Kidney (tissue), 14 donors: Measurements from ENCODE around the gene DNAJC5G. TPM values are rescaled to one million over a fixed set of nuclear protein-coding genes. Genes with fewer than 3 reads are reported as not detected.

Source experiments
- DNase-seq, 5 donors: peaks; one replicate each; pipeline ENCODE4 v3.0.0-alpha.2; 2013 to 2020
- FAIRE-seq: peaks from 2 replicates; lab custom pipeline; 2012; peaks lifted over from hg19 to GRCh38; lab: Jason Lieb, UNC
- H3K27ac ChIP-seq, 2 donors: one replicate each; pipeline ENCODE4 v1.7.0; 2013; ENCODE audit warnings: low read depth in 2 of 2, low read length in 2 of 2, inconsistent platforms in 1 of 2
- H3K27me3 ChIP-seq: one replicate; pipeline ENCODE4 v1.7.1; 2013; ENCODE audit warnings: low read length, inconsistent platforms; ENCODE audit not compliant: control insufficient read depth, insufficient read depth
- H3K36me3 ChIP-seq, 3 donors: one replicate each; pipeline versions ENCODE4 v1.7.0 to v1.7.1; 2013; ENCODE audit warnings: low read length in 3 of 3, control low read depth in 1 of 3, inconsistent platforms in 1 of 3; ENCODE audit not compliant: insufficient read depth in 3 of 3, control insufficient read depth in 2 of 3
- H3K4me1 ChIP-seq, 3 donors: one replicate each; pipeline versions ENCODE4 v1.7.0 to v1.7.1; 2013; ENCODE audit warnings: low read length in 3 of 3, inconsistent platforms in 1 of 3, low read depth in 1 of 3; ENCODE audit not compliant: control insufficient read depth in 2 of 3, insufficient read depth in 2 of 3
- H3K4me3 ChIP-seq, 3 donors: one replicate each; pipeline versions ENCODE4 v1.7.0 to v1.8.1; 2013; ENCODE audit warnings: low read length in 3 of 3, control low read depth in 1 of 3, inconsistent platforms in 1 of 3
- H3K9ac ChIP-seq, 3 donors: one replicate each; pipeline versions ENCODE4 v1.7.0 to v1.7.1; 2013; ENCODE audit warnings: low read length in 3 of 3, control low read depth in 1 of 3, inconsistent platforms in 1 of 3
- H3K9me3 ChIP-seq, 3 donors: one replicate each; pipeline versions ENCODE4 v1.7.0 to v1.7.1; 2013; ENCODE audit warnings: low read length in 3 of 3, control low read depth in 1 of 3, inconsistent platforms in 1 of 3; ENCODE audit not compliant: control insufficient read depth in 2 of 3, insufficient read depth in 1 of 3
- intact Hi-C: fragments of 100-400 bp; cut with DNase I; formaldehyde crosslinking; loops from one replicate; pipeline ENCODE4 v1.11.1; 2022
- polyA plus RNA-seq: library from polyadenylated mRNA; stranded (reverse); fragments of 350-450 nt; fragmentation: Illumina TruSeq; extraction: RNeasy Lipid Tissue Mini Kit (QIAGEN cat#74804); gene quantifications from one replicate; pipeline ENCODE4 v1.2.3, GENCODE V29; 2014; ENCODE audit warnings: low read depth, low replicate concordance; ENCODE audit not compliant: insufficient read depth
- total RNA-seq: library from RNA; stranded (reverse); fragmentation: NEBNext Ultra II Directional; extraction: Animal tissue kit (Norgen Biotek cat#: 25700); gene quantifications from one replicate; pipeline ENCODE4 v1.2.1, GENCODE V29; 2021
- TF ChIP-seq, protein P1 (sequence below): IDR thresholded peaks from 3 replicates; pipeline ENCODE4 v1.5.1; 2012; ENCODE audit warnings: mild to moderate bottlenecking, moderate library complexity, borderline replicate concordance; ENCODE audit not compliant: insufficient read depth; ENCODE audit errors: extremely low read depth
- donor health status: control.
- donor health status: control.
- donor health status: control.
- donor health status: control.
- donor health status: control.
- donor health status: DM: yes; HTN: yes; CAD: no.
- donor health status: Normal renal cell carcinoma (clear cell type).

The DNAJC5G gene
- total and polyA plus RNA-seq, 2 donors from 2014 or later, result not detected

DNA sequence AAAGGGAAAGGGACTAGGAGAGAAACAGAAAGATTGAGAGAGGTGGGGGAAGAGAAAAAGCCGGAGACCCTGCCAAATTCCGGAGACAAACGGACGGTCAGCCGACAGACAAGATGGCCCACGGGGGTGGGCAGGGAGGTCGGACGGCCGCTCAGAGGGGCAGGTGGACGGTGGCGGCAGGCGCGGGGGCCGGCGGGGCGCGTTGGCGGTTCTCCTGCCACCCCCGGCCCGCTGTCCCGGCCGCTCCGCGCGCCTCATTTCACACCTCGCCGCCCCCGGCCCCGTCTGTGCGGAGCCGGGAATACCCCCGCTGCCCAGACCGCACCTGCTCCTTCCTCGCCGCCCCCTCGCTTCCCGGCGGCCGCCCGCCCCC is 13.3 kb upstream of the DNAJC5G start:
- Histone ChIP-seq H3K36me3 (no peaks in the 10 kb centered on the region), H3K9me3 (no peaks in the 10 kb centered on the region), H3K9ac (no peak overlapping the region), H3K27me3 (peaks cover 24% of the 10 kb centered on the region), H3K27ac (no peak overlapping the region), H3K4me1 (peaks cover 0 to 9% (median 8%) of the 10 kb centered on the region in 3 donors), H3K4me3 (no peak overlapping the region)
- FAIRE-seq (no peak), DNase-seq (peak in 1 of 5 donors; percentile 22)
- TF ChIP-seq, protein P1, sequence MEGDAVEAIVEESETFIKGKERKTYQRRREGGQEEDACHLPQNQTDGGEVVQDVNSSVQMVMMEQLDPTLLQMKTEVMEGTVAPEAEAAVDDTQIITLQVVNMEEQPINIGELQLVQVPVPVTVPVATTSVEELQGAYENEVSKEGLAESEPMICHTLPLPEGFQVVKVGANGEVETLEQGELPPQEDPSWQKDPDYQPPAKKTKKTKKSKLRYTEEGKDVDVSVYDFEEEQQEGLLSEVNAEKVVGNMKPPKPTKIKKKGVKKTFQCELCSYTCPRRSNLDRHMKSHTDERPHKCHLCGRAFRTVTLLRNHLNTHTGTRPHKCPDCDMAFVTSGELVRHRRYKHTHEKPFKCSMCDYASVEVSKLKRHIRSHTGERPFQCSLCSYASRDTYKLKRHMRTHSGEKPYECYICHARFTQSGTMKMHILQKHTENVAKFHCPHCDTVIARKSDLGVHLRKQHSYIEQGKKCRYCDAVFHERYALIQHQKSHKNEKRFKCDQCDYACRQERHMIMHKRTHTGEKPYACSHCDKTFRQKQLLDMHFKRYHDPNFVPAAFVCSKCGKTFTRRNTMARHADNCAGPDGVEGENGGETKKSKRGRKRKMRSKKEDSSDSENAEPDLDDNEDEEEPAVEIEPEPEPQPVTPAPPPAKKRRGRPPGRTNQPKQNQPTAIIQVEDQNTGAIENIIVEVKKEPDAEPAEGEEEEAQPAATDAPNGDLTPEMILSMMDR, result no peak
- intact Hi-C loops, result no loop called here

DNA sequence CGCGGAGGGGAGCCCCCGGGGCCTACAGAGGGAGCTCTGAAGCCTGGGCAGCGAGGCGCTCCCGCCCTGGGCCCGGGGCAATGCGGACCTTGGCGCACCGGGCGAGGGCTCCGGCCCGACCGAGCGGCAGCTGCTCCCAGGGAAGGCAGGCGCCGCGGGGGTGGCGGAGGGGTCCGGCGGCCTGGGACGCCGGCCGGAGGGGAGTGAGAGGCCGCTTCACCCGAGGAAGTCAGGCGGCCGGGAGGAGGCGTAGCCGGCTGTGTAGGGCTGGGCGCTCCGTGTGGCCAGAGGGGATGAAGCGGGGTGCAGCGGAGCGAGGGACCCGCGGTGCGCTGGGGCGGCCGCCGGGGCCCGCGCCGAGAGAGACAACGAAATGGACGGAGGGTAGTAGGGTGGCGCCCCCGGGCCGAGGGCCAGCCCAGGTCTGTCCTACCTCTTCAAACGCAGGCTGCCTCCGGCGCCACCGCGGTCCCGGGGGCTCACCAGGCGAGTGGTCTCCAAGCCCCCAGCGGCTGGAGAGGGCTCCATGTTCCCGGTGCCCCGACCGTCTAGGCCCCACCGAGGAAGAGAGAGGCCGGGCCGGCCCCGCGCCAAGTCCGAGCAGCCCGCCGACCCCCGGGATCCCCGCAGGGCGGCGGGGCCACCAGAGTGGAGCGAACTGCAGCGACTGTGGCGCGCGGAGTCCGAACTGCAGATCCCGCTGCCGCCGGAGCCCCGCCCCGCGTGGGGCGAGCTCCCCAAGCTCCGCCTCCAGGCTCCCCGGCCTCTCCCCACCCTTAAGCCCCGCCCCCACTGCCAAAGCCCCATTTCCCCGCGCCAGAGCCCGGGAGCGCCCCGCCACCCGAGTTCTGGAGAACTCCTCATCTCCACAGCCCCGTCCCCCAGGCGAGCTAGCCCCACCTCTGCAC is 12.6 kb upstream of the DNAJC5G start, which contains the start of gene SLC30A3:
SLC30A3 (minus strand) TSS at position 669 of the 908 bp plus-strand sequence; CDS start at position 528, 141 bp downstream.
- no peaks in the 10 kb centered on the region for H3K36me3 ChIP-seq
- H3K4me1 ChIP-seq, result peaks cover 0 to 9% (median 8%) of the 10 kb centered on the region in 3 donors
- H3K27ac ChIP-seq, result no peak within 1 kb of the TSS
- DNase-seq, result peak; percentile 60 to 87 (median 81)
- peaks cover 26% of the 10 kb centered on the region for H3K27me3 ChIP-seq
- TF ChIP-seq, protein P1, result no peak
- intact Hi-C loops, result no loop called here
- no peaks in the 10 kb centered on the region for H3K9me3 ChIP-seq
- H3K9ac ChIP-seq, result no peak within 1 kb of the TSS
- H3K4me3 ChIP-seq, result peak within 1 kb of the TSS in 1 of 3 donors; percentile 48
- FAIRE-seq, result no peak

DNA sequence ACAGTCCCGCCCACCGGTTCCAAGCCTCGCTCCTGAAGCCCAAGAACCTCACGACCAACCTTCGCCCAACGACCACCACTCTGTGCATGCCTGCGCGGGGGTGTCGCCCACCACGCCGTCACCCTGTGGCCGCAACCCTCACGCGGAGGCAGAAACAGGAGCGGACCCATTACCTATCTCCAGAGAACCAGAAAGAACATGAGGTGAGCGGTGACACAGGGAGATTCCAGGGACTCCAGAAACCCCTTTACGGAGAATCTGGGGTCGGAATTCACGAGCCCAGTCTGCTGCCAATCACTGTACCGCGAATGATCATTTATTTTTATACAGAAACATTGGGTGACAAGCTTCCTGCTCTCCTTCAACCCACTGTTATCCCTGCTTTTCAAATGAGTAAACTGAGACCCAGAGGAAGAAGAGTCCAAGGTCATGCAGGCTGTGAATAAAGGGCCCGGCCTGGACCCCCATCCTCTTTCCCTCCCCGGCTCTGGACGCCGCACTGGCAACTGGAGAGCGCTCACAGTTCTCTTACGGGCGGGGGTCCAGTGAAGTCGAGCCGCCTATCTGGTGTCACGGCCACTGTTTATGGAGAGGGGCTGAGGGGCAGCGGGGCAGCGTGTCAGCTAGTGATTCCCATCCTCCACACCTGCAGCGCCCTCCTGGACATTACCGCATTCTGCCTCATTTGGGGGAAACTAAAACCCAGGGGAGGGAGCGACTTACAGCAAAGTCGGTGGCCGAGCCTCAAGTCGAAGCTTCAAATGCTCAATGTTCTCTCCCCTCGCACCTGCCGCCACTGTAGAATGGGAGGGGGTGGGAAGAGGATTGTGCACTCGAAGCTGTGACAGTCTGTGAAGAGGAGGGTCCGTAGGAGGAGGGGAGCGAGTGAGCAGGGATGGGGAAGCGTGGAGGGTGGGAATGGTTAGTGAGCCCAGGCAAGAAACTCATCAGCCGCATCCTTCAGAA is 11.7 kb upstream of the DNAJC5G start:
- peaks cover 0 to 9% (median 8%) of the 10 kb centered on the region in 3 donors for H3K4me1 ChIP-seq
- intact Hi-C loops, result no loop called here
- no peaks in the 10 kb centered on the region for H3K9me3 ChIP-seq
- H3K36me3 ChIP-seq, result no peaks in the 10 kb centered on the region
- H3K9ac ChIP-seq, result no peak overlapping the region
- peaks cover 26% of the 10 kb centered on the region for H3K27me3 ChIP-seq
- TF ChIP-seq, protein P1, result no peak
- peak overlapping the region in 1 of 3 donors; percentile 48 for H3K4me3 ChIP-seq
- FAIRE-seq (no peak), DNase-seq (peak in 4 of 5 donors; percentile 14 to 67 (median 48))
- H3K27ac ChIP-seq, result no peak overlapping the region
